Suprapubic skin (tissue), 4 donors: ENCODE data around the gene MAK. TPM values are rescaled to one million over a fixed set of nuclear protein-coding genes. Genes with fewer than 3 reads are reported as not detected.
A peak's percentile ranks its signal among the peaks of the same experiment; 100 is the strongest.
"Not testable (repeated sequence)": the region's sequence is repeated elsewhere in the genome, so short reads cannot be mapped to it uniquely, and the experiment has no call there.

Experiments
- DNase-seq, 2 donors: peaks; one replicate each; pipeline ENCODE4 v3.0.0-alpha.2; 2019; ENCODE audit warnings: low spot score in 2 of 2
- H3K27ac ChIP-seq: fragments of 200-600 bp; sonication (generic); one replicate; pipeline ENCODE4 v1.5.1; 2019
- H3K27me3 ChIP-seq: fragments of 200-600 bp; sonication (generic); one replicate; pipeline ENCODE4 v1.5.1; 2019
- H3K36me3 ChIP-seq: fragments of 200-600 bp; sonication (generic); one replicate; pipeline ENCODE4 v1.5.1; 2019
- H3K4me1 ChIP-seq: fragments of 200-600 bp; sonication (generic); one replicate; pipeline ENCODE4 v1.5.1; 2019
- H3K4me3 ChIP-seq: fragments of 200-600 bp; sonication (generic); one replicate; pipeline ENCODE4 v1.5.1; 2019; ENCODE audit warnings: mild to moderate bottlenecking
- H3K9me3 ChIP-seq: fragments of 200-600 bp; sonication (generic); one replicate; pipeline ENCODE4 v1.5.1; 2019
- EP300 ChIP-seq: sonication (generic); formaldehyde crosslinking; IDR thresholded peaks from one replicate; pipeline ENCODE4 v1.6.1; 2017; ENCODE audit warnings: antibody characterized with exemption
- POLR2A ChIP-seq, 2 donors: fragments of 450-650 bp; IDR thresholded peaks; one replicate each; pipeline ENCODE4 v1.6.1; 2017; ENCODE audit warnings: antibody characterized with exemption in 2 of 2, mild to moderate bottlenecking in 2 of 2, moderate library complexity in 2 of 2
- POLR2AphosphoS5 ChIP-seq, 3 donors: sonication (generic); formaldehyde crosslinking; IDR thresholded peaks; one replicate each; pipeline ENCODE4 v1.6.1; 2017; ENCODE audit warnings: antibody characterized with exemption in 3 of 3
- WGBS: methylation state at CpG from one replicate; pipeline ENCODE4 v1.1.5; 2018; 5-methylcytosine and 5-hydroxymethylcytosine counted together
- total RNA-seq, 4 donors: library from RNA; depleted of rRNA; stranded (reverse); fragments of >200 nt; gene quantifications; one replicate each; pipeline ENCODE4 v1.1.0, GENCODE V29; 2016
- TF ChIP-seq, protein P1 (sequence below), 2 donors: fragments of 200-600 bp in 1 of 2; fragments of 450-650 bp in 1 of 2; sonication (generic) in 1 of 2; IDR thresholded peaks; one replicate each; pipeline ENCODE4 v1.5.1; 2016 to 2019; ENCODE audit warnings: antibody characterized with exemption in 2 of 2, mild to moderate bottlenecking in 1 of 2, moderate library complexity in 1 of 2

Gene MAK
- total RNA-seq, 4 donors from 2014 or later = 0.26 to 0.49 TPM; not detected in 2

DNA sequence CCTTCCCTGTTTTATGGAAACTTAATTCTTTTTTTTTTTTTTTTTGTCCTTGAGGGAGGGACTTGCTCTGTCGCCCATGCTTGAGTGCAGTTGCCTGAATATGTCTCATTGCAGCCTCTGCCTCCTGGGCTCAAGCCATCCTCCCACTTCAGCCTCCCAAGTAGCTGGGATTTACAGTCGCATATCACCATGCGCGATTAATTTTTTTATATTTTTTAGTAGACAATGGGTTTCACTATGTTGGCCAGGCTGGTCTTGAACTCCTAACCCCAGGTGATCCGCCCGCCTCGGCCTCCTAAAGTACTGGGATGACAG, 114.8 kb downstream of the MAK start:
- Histone ChIP-seq H3K4me1 (peaks cover 44% of the 10 kb centered on the region), H3K27ac (peak overlapping the region; percentile 85), H3K9me3 (no peaks in the 10 kb centered on the region), H3K4me3 (peak overlapping the region; percentile 67), H3K27me3 (no peaks in the 10 kb centered on the region), H3K36me3 (peaks cover 32% of the 10 kb centered on the region)
- 21% methylated on average over 7 of the region's 7 CpGs for WGBS
- DNase-seq = no peak
- TF ChIP-seq POLR2A (IDR thresholded peaks at IDR 0.05) (no peak), POLR2AphosphoS5 (IDR thresholded peaks at IDR 0.05) (no peak), EP300 (no peak)
- TF ChIP-seq, protein P1, sequence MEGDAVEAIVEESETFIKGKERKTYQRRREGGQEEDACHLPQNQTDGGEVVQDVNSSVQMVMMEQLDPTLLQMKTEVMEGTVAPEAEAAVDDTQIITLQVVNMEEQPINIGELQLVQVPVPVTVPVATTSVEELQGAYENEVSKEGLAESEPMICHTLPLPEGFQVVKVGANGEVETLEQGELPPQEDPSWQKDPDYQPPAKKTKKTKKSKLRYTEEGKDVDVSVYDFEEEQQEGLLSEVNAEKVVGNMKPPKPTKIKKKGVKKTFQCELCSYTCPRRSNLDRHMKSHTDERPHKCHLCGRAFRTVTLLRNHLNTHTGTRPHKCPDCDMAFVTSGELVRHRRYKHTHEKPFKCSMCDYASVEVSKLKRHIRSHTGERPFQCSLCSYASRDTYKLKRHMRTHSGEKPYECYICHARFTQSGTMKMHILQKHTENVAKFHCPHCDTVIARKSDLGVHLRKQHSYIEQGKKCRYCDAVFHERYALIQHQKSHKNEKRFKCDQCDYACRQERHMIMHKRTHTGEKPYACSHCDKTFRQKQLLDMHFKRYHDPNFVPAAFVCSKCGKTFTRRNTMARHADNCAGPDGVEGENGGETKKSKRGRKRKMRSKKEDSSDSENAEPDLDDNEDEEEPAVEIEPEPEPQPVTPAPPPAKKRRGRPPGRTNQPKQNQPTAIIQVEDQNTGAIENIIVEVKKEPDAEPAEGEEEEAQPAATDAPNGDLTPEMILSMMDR (IDR thresholded peaks at IDR 0.05) = no peak

DNA sequence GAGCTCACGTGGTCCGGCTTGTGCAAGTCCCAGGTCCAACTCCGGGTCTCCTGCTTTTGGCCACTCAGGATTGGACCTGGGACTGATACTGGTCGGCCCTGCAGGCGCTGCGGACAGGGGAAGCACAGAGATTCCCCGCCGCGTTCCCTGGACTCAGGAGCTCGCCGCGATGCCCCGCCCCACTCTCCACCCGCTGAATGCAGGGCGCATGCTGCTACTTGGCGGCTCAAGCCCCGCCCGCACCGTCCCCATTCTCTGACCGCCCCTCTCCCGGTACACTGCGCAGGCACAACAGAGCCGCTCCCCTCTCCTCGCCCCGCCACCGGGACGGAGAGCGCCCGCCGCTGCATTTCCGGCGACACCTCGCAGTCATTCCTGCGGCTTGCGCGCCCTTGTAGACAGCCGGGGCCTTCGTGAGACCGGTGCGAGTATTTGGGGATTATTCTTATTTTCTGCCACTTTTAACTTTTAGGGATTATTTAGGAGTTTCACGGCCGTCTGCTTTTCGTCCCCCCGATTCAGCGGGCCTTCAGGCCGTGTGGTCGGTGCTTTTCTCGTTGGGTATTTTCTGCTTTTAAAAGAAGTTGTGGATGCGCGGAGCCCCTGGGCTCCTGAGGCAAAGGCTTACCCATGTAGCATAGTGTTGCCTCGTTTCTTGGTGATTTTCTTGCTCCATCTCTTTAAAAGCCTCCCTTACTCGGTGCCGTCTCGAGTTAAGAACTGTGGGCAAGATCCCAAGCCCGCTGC, 115.3 kb downstream of the MAK start, which contains the start of gene TMEM14C:
Gene TMEM14C (plus strand): TSS at position 251 of the 747 bp plus-strand sequence. CDS start 1,544 bp downstream, outside the sequence.
- TF ChIP-seq POLR2AphosphoS5 (IDR thresholded peaks at IDR 0.05) (peak; percentile 2 to 63 (median 57)), EP300 (no peak), POLR2A (IDR thresholded peaks at IDR 0.05) (peak in 1 of 2 donors; percentile 71)
- TF ChIP-seq, protein P1 (IDR thresholded peaks at IDR 0.05) = no peak
- Histone ChIP-seq H3K4me1 (peaks cover 44% of the 10 kb centered on the region), H3K4me3 (peak within 1 kb of the TSS; percentile 67), H3K36me3 (peaks cover 26% of the 10 kb centered on the region), H3K27ac (peak within 1 kb of the TSS; percentile 85), H3K9me3 (no peaks in the 10 kb centered on the region), H3K27me3 (no peaks in the 10 kb centered on the region)
- WGBS = under 1% methylated on average over 53 of the region's 55 CpGs
- DNase-seq = peak; percentile 99

DNA sequence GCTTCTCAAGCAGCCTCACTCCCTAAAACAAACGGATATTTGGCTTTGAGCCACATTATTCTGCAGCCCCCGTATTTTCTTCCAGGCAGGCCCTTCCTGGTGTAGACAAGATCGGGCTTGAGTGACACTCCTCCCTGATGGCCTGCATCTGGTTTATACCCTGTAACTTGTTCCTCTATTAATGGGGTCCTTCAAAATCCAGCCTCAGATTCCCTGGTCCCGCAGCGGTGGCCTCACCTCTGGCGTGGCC, 115.8 kb downstream of the MAK start:
- Histone ChIP-seq H3K36me3 (peaks cover 22% of the 10 kb centered on the region), H3K27ac (peak overlapping the region; percentile 85), H3K27me3 (no peaks in the 10 kb centered on the region), H3K4me1 (peaks cover 44% of the 10 kb centered on the region), H3K9me3 (no peaks in the 10 kb centered on the region), H3K4me3 (peak overlapping the region; percentile 67)
- 0% methylated on average over 6 of the region's 6 CpGs for WGBS
- no peak for DNase-seq
- TF ChIP-seq POLR2A (IDR thresholded peaks at IDR 0.05) (no peak), EP300 (no peak), POLR2AphosphoS5 (IDR thresholded peaks at IDR 0.05) (no peak)
- TF ChIP-seq, protein P1 (IDR thresholded peaks at IDR 0.05) = no peak

DNA sequence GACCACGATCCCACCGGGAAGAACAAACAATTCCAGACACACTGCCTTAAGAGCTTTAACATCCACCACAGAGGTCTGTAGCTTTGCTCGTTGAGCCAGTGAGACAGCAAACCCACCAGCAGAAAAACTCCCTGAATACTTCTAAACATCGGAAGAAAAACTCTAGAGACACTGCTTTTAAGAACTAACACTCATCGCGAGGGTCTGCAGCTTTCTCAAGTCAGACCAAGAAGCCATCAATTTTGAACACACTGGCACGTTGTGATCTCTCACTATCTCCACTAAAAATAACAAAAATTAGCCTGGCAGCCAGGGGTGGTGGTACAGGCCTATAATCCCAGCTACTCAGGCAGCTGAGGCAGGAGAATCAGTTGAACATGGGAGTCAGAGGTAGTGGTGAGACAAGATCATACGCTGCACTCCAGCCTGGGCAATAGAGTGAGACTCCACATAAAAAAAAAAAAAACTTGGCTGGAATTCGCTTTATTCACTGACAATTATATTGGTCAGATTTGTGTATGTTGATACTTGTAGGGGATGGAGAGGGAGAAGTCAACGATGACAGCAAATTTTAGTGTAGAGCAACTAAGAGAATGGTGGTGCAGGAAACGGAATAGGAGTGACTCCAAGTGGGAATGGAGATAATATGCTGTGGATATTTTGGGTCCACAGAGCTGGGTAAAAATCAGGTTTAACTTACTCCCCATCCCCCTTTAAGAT, 116.3 kb downstream of the MAK start:
- peak overlapping the region; percentile 67 for H3K4me3 ChIP-seq
- 73% methylated on average over 11 of the region's 11 CpGs for WGBS
- no peaks in the 10 kb centered on the region for H3K27me3 ChIP-seq
- no peaks in the 10 kb centered on the region for H3K9me3 ChIP-seq
- DNase-seq = no peak
- peaks cover 18% of the 10 kb centered on the region for H3K36me3 ChIP-seq
- peak overlapping the region; percentile 85 for H3K27ac ChIP-seq
- H3K4me1 ChIP-seq = peaks cover 44% of the 10 kb centered on the region
- TF ChIP-seq, protein P1 (IDR thresholded peaks at IDR 0.05) = no peak
- TF ChIP-seq POLR2A (IDR thresholded peaks at IDR 0.05) (no peak), POLR2AphosphoS5 (IDR thresholded peaks at IDR 0.05) (no peak), EP300 (no peak)

DNA sequence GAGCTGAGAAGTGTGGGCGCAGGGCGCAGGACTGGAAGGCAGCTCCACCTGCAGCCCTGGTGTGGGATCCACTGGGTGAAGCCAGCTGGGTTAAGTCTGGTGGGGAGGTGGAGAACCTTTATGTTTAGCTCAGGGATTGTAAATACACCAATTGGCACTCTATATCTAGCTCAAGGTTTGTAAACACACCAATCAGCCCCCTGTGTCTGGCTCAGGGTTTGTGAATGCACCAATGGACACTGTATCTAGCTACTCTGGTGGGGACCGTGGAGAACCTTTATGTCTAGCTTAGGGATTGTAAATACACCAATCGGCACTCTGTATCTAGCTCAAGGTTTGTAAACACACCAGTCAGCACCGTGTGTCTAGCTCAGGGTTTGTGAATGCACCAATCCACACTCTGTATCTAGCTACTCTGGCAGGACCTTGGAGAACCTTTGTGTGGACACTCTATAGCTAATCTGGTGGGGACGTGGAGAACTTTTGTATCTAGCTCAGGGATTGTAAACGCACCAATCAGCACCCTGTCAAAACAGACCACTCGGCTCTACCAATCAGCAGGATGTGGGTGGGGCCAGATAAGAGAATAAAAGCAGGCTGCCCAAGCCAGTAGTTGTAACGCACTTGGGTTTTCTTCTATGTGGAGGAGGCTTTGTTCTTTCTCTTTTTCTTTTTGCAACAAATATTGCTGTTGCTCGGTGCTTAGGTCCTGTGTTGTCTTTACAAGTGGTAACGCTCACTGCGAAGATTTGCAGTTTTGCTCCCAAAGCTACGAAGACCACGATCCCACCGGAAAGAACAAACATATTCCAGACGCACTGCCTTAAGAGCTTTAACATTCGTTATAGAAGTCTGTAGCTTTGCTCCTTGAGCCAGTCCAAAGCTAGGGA, 117.1 kb downstream of the MAK start:
- not testable (repeated sequence) for H3K9me3 ChIP-seq, DNase-seq, H3K27me3 ChIP-seq, H3K36me3 ChIP-seq
- WGBS = 87% methylated on average over 17 of the region's 17 CpGs
- Histone ChIP-seq H3K4me1 (peaks cover 41% of the 10 kb centered on the region), H3K4me3 (peak overlapping the region; percentile 64), H3K27ac (peak overlapping the region; percentile 93)
